Activated CD4-positive, alpha-beta T cell treated with anti-CD3 and anti-CD28 coated beads, Interleukin-2, amount 10 ng/mL, durations not matched to agents 24 days and 14 days (primary cell): ENCODE data around the gene GNB2. TPM values are rescaled to one million over a fixed set of nuclear protein-coding genes. Genes with fewer than 3 reads are reported as not detected.
"Not testable (repeated sequence)": the region's sequence is repeated elsewhere in the genome, so short reads cannot be mapped to it uniquely, and the experiment has no call there.

Source experiments
- DNase-seq: peaks from one replicate; pipeline ENCODE4 v3.0.0; 2022
- H3K27ac Mint-ChIP-seq: one replicate; pipeline ENCODE4 v1.8.0; 2022; ENCODE audit warnings: mild to moderate bottlenecking, mixed read lengths
- H3K27me3 Mint-ChIP-seq: one replicate; pipeline ENCODE4 v1.8.0; 2022; ENCODE audit warnings: mixed read lengths
- H3K36me3 Mint-ChIP-seq: one replicate; pipeline ENCODE4 v1.8.0; 2022; ENCODE audit warnings: low read depth, mild to moderate bottlenecking, mixed read lengths
- H3K4me1 Mint-ChIP-seq: one replicate; pipeline ENCODE4 v1.8.0; 2021; ENCODE audit warnings: mixed read lengths
- H3K4me3 Mint-ChIP-seq: one replicate; pipeline ENCODE4 v1.8.0; 2022; ENCODE audit warnings: mild to moderate bottlenecking, moderate library complexity, mixed read lengths
- H3K9me3 Mint-ChIP-seq: one replicate; pipeline ENCODE4 v1.8.0; 2021; ENCODE audit warnings: mixed read lengths
- intact Hi-C: fragments of 100-400 bp; cut with micrococcal nuclease; formaldehyde crosslinking; loops from one replicate; pipeline ENCODE4 v1.15.1; 2023
- total RNA-seq: library from RNA; stranded (reverse); gene quantifications from 2 replicates; pipeline ENCODE4 v1.2.3, GENCODE V29; 2022

The GNB2 gene
- total RNA-seq, 1 donor from 2014 or later = 211 TPM

GRCh38 chr7:100688326-100688860 lies 14.9 kb downstream of the GNB2 start:
- intact Hi-C loops = no loop called here
- Mint-ChIP-seq H3K36me3 (peaks cover 24% of the 10 kb centered on the region), H3K27me3 (no peaks in the 10 kb centered on the region), H3K27ac (no peak overlapping the region), H3K4me1 (peaks cover 19% of the 10 kb centered on the region), H3K4me3 (no peak overlapping the region), H3K9me3 (no peaks in the 10 kb centered on the region)
- no peak for DNase-seq

- H3K9me3 Mint-ChIP-seq = no peaks in the 10 kb centered on the region
Measured at GRCh38 chr7:100689230-100690135, 15.9 kb downstream of the GNB2 start.

GRCh38 chr7:100691676-100692577 lies 18.4 kb downstream of the GNB2 start:
- H3K4me1 Mint-ChIP-seq = peaks cover 28% of the 10 kb centered on the region
- peak overlapping the region; percentile 95 for H3K4me3 Mint-ChIP-seq
- peak; percentile 95 for DNase-seq
- H3K27ac Mint-ChIP-seq = peak overlapping the region; percentile 57
- no peaks in the 10 kb centered on the region for H3K9me3 Mint-ChIP-seq
- H3K27me3 Mint-ChIP-seq = peaks cover 9% of the 10 kb centered on the region
- peaks cover 17% of the 10 kb centered on the region for H3K36me3 Mint-ChIP-seq
- intact Hi-C loops = loop anchor here (1.0 to 5.0 kb wide), 5 partner anchors 13 to 215 kb away; partner anchors contain the start of genes FBXO24, LRCH4 and TSC22D4

More at GRCh38 chr7:100689230-100690135, 15.9 kb downstream of the GNB2 start:
- Mint-ChIP-seq H3K27me3 (no peaks in the 10 kb centered on the region), H3K27ac (no peak overlapping the region), H3K4me1 (peaks cover 19% of the 10 kb centered on the region), H3K36me3 (peaks cover 24% of the 10 kb centered on the region), H3K4me3 (no peak overlapping the region)
- no peak for DNase-seq
- intact Hi-C loops = loop anchor here (1.0 to 5.0 kb wide), 3 partner anchors 102 to 212 kb away; partner anchors contain the start of genes FBXO24, LRCH4 and TSC22D4

GRCh38 chr7:100692578-100692961 lies 19.0 kb downstream of the GNB2 start:
- no peak for DNase-seq
- H3K4me1 Mint-ChIP-seq = peaks cover 28% of the 10 kb centered on the region
- peaks cover 13% of the 10 kb centered on the region for H3K27me3 Mint-ChIP-seq
- peaks cover 16% of the 10 kb centered on the region for H3K36me3 Mint-ChIP-seq
- intact Hi-C loops = loop anchor here (5.0 kb wide), 2 partner anchors 105 to 215 kb away; partner anchors contain the start of genes FBXO24, LRCH4 and TSC22D4
- peak overlapping the region; percentile 95 for H3K4me3 Mint-ChIP-seq
- no peaks in the 10 kb centered on the region for H3K9me3 Mint-ChIP-seq
- peak overlapping the region; percentile 96 for H3K27ac Mint-ChIP-seq

- intact Hi-C loops = loop anchor here (1.0 to 5.0 kb wide), 3 partner anchors 81 to 216 kb away; partner anchors contain the start of genes FBXO24, LRCH4, MOSPD3 and TSC22D4
- peaks cover 13% of the 10 kb centered on the region for H3K27me3 Mint-ChIP-seq
- H3K4me3 Mint-ChIP-seq = peak overlapping the region; percentile 95
- H3K36me3 Mint-ChIP-seq = peaks cover 10% of the 10 kb centered on the region
- peak overlapping the region; percentile 96 for H3K27ac Mint-ChIP-seq
- H3K4me1 Mint-ChIP-seq = peaks cover 28% of the 10 kb centered on the region
- no peaks in the 10 kb centered on the region for H3K9me3 Mint-ChIP-seq
- peak; percentile 69 for DNase-seq
Measured at GRCh38 chr7:100693312-100694097, 20.0 kb downstream of the GNB2 start.

- Mint-ChIP-seq H3K9me3 (no peaks in the 10 kb centered on the region), H3K4me1 (peaks cover 28% of the 10 kb centered on the region), H3K27ac (peak within 1 kb of the TSS; percentile 96), H3K27me3 (peaks cover 14% of the 10 kb centered on the region), H3K36me3 (peaks cover 10% of the 10 kb centered on the region), H3K4me3 (peak within 1 kb of the TSS; percentile 95)
- DNase-seq = peak; percentile 91
- intact Hi-C loops = loop anchor here (1.0 to 5.0 kb wide), 3 partner anchors 82 to 217 kb away; partner anchors contain the start of genes FBXO24, LRCH4, MOSPD3 and TSC22D4
Measured at GRCh38 chr7:100694098-100694745, 20.7 kb downstream of the GNB2 start, which contains the start of gene GIGYF1. GIGYF1 (minus strand) TSS chr7:100694250; CDS start chr7:100688238, 6,012 bp downstream.

GRCh38 chr7:100696123-100696521 lies 22.6 kb downstream of the GNB2 start:
- peaks cover 28% of the 10 kb centered on the region for H3K4me1 Mint-ChIP-seq
- peaks cover 10% of the 10 kb centered on the region for H3K36me3 Mint-ChIP-seq
- DNase-seq = no peak
- no peak overlapping the region for H3K27ac Mint-ChIP-seq
- intact Hi-C loops = no loop called here
- no peaks in the 10 kb centered on the region for H3K9me3 Mint-ChIP-seq
- H3K27me3 Mint-ChIP-seq = peaks cover 20% of the 10 kb centered on the region
- H3K4me3 Mint-ChIP-seq = no peak overlapping the region

- no peak for DNase-seq
- peaks cover 26% of the 10 kb centered on the region for H3K27me3 Mint-ChIP-seq
- no peaks in the 10 kb centered on the region for H3K36me3 Mint-ChIP-seq
- H3K27ac Mint-ChIP-seq = no peak overlapping the region
- intact Hi-C loops = no loop called here
- H3K9me3 Mint-ChIP-seq = no peaks in the 10 kb centered on the region
- no peak overlapping the region for H3K4me3 Mint-ChIP-seq
- H3K4me1 Mint-ChIP-seq = peaks cover 9% of the 10 kb centered on the region
Measured at GRCh38 chr7:100699018-100699417, 25.5 kb downstream of the GNB2 start.

- H3K4me1 Mint-ChIP-seq, intact Hi-C loops, H3K36me3 Mint-ChIP-seq, H3K27ac Mint-ChIP-seq, H3K9me3 Mint-ChIP-seq, H3K4me3 Mint-ChIP-seq, DNase-seq: not testable (repeated sequence)
- peaks cover 18% of the 10 kb centered on the region for H3K27me3 Mint-ChIP-seq
Measured at GRCh38 chr7:100701089-100701488, 27.5 kb downstream of the GNB2 start.

- Mint-ChIP-seq H3K27ac (peak overlapping the region; percentile 98), H3K9me3 (no peaks in the 10 kb centered on the region), H3K4me1 (peaks cover 13% of the 10 kb centered on the region), H3K36me3 (peaks cover 21% of the 10 kb centered on the region), H3K27me3 (peaks cover 7% of the 10 kb centered on the region), H3K4me3 (peak overlapping the region; percentile 99)
- peak; percentile 95 for DNase-seq
- intact Hi-C loops = loop anchor here (1.0 to 5.0 kb wide), 5 partner anchors 8 to 147 kb away; partner anchors contain the start of genes MOSPD3 and SLC12A9
Measured at GRCh38 chr7:100705320-100705752, 31.8 kb downstream of the GNB2 start.

GRCh38 chr7:100705753-100706671 lies 32.5 kb downstream of the GNB2 start, which contains the start of gene POP7:
POP7 (plus strand) TSS chr7:100706121; CDS start chr7:100706831, 710 bp downstream.
- intact Hi-C loops = loop anchor here (1.0 to 5.0 kb wide), 7 partner anchors 9 to 146 kb away; partner anchors contain the start of genes FBXO24, GNB2, LRCH4 and MOSPD3
- H3K4me1 Mint-ChIP-seq = peaks cover 13% of the 10 kb centered on the region
- no peaks in the 10 kb centered on the region for H3K9me3 Mint-ChIP-seq
- H3K27ac Mint-ChIP-seq = peak within 1 kb of the TSS; percentile 98
- H3K36me3 Mint-ChIP-seq = peaks cover 21% of the 10 kb centered on the region
- H3K27me3 Mint-ChIP-seq = peaks cover 7% of the 10 kb centered on the region
- DNase-seq = peak; percentile 100
- peak within 1 kb of the TSS; percentile 99 for H3K4me3 Mint-ChIP-seq
